HG03521 (cell line): ENCODE measurements around the gene BRD2.

Source experiments
- ATAC-seq: cut with Tn5 transposase; IDR thresholded peaks from one replicate; pipeline ENCODE4 v1.9.1; 2021; ENCODE audit warnings: mild to moderate bottlenecking, moderate library complexity; ENCODE audit not compliant: unreplicated experiment

Gene BRD2

GRCh38 chr6:32971242-32971580, 2.8 kb downstream of the BRD2 start:
- no peak for ATAC-seq

GRCh38 chr6:32971581-32972352, 3.4 kb downstream of the BRD2 start:
- peak; percentile 39 for ATAC-seq

- ATAC-seq, result no peak
Measured at GRCh38 chr6:32972353-32973143, 4.2 kb downstream of the BRD2 start.

GRCh38 chr6:32973144-32974015, 5.0 kb downstream of the BRD2 start:
- ATAC-seq, result no peak

GRCh38 chr6:32974016-32974333, 5.6 kb downstream of the BRD2 start:
- no peak for ATAC-seq

GRCh38 chr6:32974541-32975308, 6.3 kb downstream of the BRD2 start:
- no peak for ATAC-seq

GRCh38 chr6:32975886-32976285, 7.5 kb downstream of the BRD2 start:
- ATAC-seq, result no peak

GRCh38 chr6:32976334-32977069, 8.1 kb downstream of the BRD2 start:
- no peak for ATAC-seq

GRCh38 chr6:32977272-32977952, 9.0 kb downstream of the BRD2 start:
- ATAC-seq, result no peak

- ATAC-seq, result no peak
Measured at GRCh38 chr6:32977953-32978324, 9.5 kb downstream of the BRD2 start.

GRCh38 chr6:32979720-32980487, 11.5 kb downstream of the BRD2 start:
- ATAC-seq, result no peak

- no peak for ATAC-seq
Measured at GRCh38 chr6:32980488-32981038, 12.2 kb downstream of the BRD2 start.

GRCh38 chr6:32982084-32982701, 13.8 kb downstream of the BRD2 start:
- ATAC-seq, result no peak

- ATAC-seq, result no peak
Measured at GRCh38 chr6:32982702-32983492, 14.5 kb downstream of the BRD2 start.

- no peak for ATAC-seq
Measured at GRCh38 chr6:32983493-32983848, 15.1 kb downstream of the BRD2 start.

- no peak for ATAC-seq
Measured at GRCh38 chr6:32983964-32984621, 15.7 kb downstream of the BRD2 start.
